K562 (cell line): ENCODE results near the gene CUTA. TPM values are rescaled to one million over a fixed set of nuclear protein-coding genes. Genes with fewer than 3 reads are reported as not detected.

Experiments
- ARID1B ChIP-seq: fragments of 450-650 bp; IDR thresholded peaks from 2 replicates; pipeline ENCODE4 v1.6.1; 2016; ENCODE audit warnings: antibody characterized with exemption, mild to moderate bottlenecking, inconsistent platforms
- CREB1 ChIP-seq, 2 experiments: sonication (generic) in 1 of 2; formaldehyde crosslinking in 1 of 2; IDR thresholded peaks; 2 replicates each; pipeline versions ENCODE4 v1.6.1 to v1.8.0; 2012 to 2022; ENCODE audit warnings: inconsistent platforms in 1 of 2, mild to moderate bottlenecking in 1 of 2, missing genetic modification reagents in 1 of 2, moderate library complexity in 1 of 2
- GTF2B ChIP-seq: IDR thresholded peaks from 2 replicates; pipeline ENCODE4 v1.6.1; 2011; ENCODE audit not compliant: insufficient read length; ENCODE audit errors: extremely low read depth
- HEY1 ChIP-seq: fragments of 250-450 bp; sonication (Bioruptor Pico); IDR thresholded peaks from 2 replicates; pipeline ENCODE4 v1.5.0; 2020; ENCODE audit warnings: mild to moderate bottlenecking, moderate library complexity, borderline replicate concordance
- JUNB ChIP-seq: fragments of 450-650 bp; formaldehyde crosslinking; conservative IDR thresholded peaks from 2 replicates; pipeline ENCODE4 v1.4.0; 2020; ENCODE audit warnings: mild to moderate bottlenecking
- MED1 ChIP-seq: sonication (generic); formaldehyde crosslinking; IDR thresholded peaks from 2 replicates; pipeline ENCODE4 v1.8.1; 2023; ENCODE audit warnings: missing genetic modification reagents, borderline replicate concordance
- MTA3 ChIP-seq: fragments of 450-650 bp; formaldehyde crosslinking; IDR thresholded peaks from 2 replicates; pipeline ENCODE4 v1.6.1; 2017; ENCODE audit warnings: mild to moderate bottlenecking, borderline replicate concordance
- NCOR1 ChIP-seq: fragments of 450-650 bp; IDR thresholded peaks from 2 replicates; pipeline ENCODE4 v1.6.1; 2016; ENCODE audit warnings: mild to moderate bottlenecking, moderate library complexity
- NFXL1 ChIP-seq: fragments of 450-650 bp; formaldehyde crosslinking; IDR thresholded peaks from 2 replicates; pipeline ENCODE4 v1.4.0; 2021; ENCODE audit warnings: mild to moderate bottlenecking
- NR2C2 ChIP-seq, 2 experiments: fragments of 200-800 bp in 1 of 2; sonication (Bioruptor generic) in 1 of 2; sonication (generic) in 1 of 2; formaldehyde crosslinking in 1 of 2; IDR thresholded peaks; 2 replicates each; pipeline versions ENCODE4 v1.6.1 to v1.8.0; 2016 to 2022; ENCODE audit warnings: mild to moderate bottlenecking in 1 of 2, missing compliant biosample characterization in 1 of 2, missing genetic modification characterization in 1 of 2, missing genetic modification reagents in 1 of 2
- RAD21 ChIP-seq, 2 experiments: fragments of 250-450 bp in 1 of 2; fragments of 450-650 bp in 1 of 2; sonication (Bioruptor Pico) in 1 of 2; formaldehyde crosslinking in 1 of 2; IDR thresholded peaks in 1 of 2; conservative IDR thresholded peaks in 1 of 2; 2 replicates each; pipeline versions ENCODE4 v1.4.0 to v1.8.0; 2020 to 2022; ENCODE audit warnings: mild to moderate bottlenecking in 2 of 2, moderate library complexity in 1 of 2
- RUNX1 ChIP-seq: sonication (generic); IDR thresholded peaks from 2 replicates; pipeline ENCODE4 v1.6.1; 2016; ENCODE audit warnings: antibody characterized with exemption, low read depth
- TARDBP ChIP-seq: fragments of 450-650 bp; IDR thresholded peaks from 2 replicates; pipeline ENCODE4 v1.6.1; 2016
- ZBTB5 ChIP-seq: fragments of 450-650 bp; IDR thresholded peaks from 2 replicates; pipeline ENCODE4 v1.6.1; 2017; ENCODE audit warnings: antibody characterized with exemption
- ZKSCAN3 ChIP-seq: fragments of 250-450 bp; sonication (Bioruptor Pico); IDR thresholded peaks from 2 replicates; pipeline ENCODE4 v1.4.0; 2020
- ZNF239 ChIP-seq: fragments of 250-450 bp; sonication (Bioruptor Pico); IDR thresholded peaks from 2 replicates; pipeline ENCODE4 v1.4.0; 2020; ENCODE audit warnings: mild to moderate bottlenecking
- ZNF384 ChIP-seq: IDR thresholded peaks from 2 replicates; pipeline ENCODE4 v1.6.1; 2012; ENCODE audit warnings: low read depth, low read length, improper control_type of control experiment
- ZNF79 ChIP-seq: fragments of 250-450 bp; sonication (Bioruptor Pico); IDR thresholded peaks from 2 replicates; pipeline ENCODE4 v1.4.0; 2020; ENCODE audit warnings: low read depth, mild to moderate bottlenecking, moderate library complexity
- polyA plus RNA-seq, 8 experiments: library from polyadenylated mRNA; depleted of rRNA in 4 of 8; stranded (reverse) in 5 of 8; unstranded in 3 of 8; fragments of >200 nt; fragmentation: Nextera tagmentation in 2 of 8; fragmentation: Illumina TruSeq in 1 of 8; extraction: Ambion mirVana in 2 of 8; extraction: Trizol in 1 of 8; gene quantifications; 2 replicates each; pipeline versions ENCODE4 v1.2.1 to v1.2.3, GENCODE V29; 2011 to 2014; ENCODE audit warnings: inconsistent platforms in 1 of 8, missing spikeins in 1 of 8
- total RNA-seq, 7 experiments: library from RNA; depleted of rRNA in 6 of 7; stranded (reverse); fragments of >200 nt in 6 of 7; fragmentation: Illumina TruSeq in 2 of 7; extraction: Trizol in 2 of 7; gene quantifications; 2 replicates each; pipeline versions ENCODE4 v1.2.1 to v1.2.3, GENCODE V29; 2011 to 2021; ENCODE audit warnings: low replicate concordance in 1 of 7
- TF ChIP-seq, protein P1 (sequence below): fragments of 450-650 bp; IDR thresholded peaks from 2 replicates; pipeline ENCODE4 v1.6.1; 2016; ENCODE audit warnings: mild to moderate bottlenecking
- TF ChIP-seq, protein P2 (sequence below), 2 experiments: fragments of 250-450 bp in 1 of 2; fragments of 450-650 bp in 1 of 2; sonication (Bioruptor Pico) in 1 of 2; IDR thresholded peaks; 2 replicates each; pipeline versions ENCODE4 v1.6.1 to v1.8.0; 2016 to 2021; ENCODE audit warnings: mild to moderate bottlenecking in 2 of 2, moderate library complexity in 2 of 2, missing compliant biosample characterization in 1 of 2, missing genetic modification characterization in 1 of 2

The CUTA gene
- total and polyA plus RNA-seq, 9 of the 15 experiments (the other 6 are each of a cell fraction or from before 2014, with no cell fraction given) = 166 to 682 (median 310) TPM

- TF ChIP-seq, protein P1, sequence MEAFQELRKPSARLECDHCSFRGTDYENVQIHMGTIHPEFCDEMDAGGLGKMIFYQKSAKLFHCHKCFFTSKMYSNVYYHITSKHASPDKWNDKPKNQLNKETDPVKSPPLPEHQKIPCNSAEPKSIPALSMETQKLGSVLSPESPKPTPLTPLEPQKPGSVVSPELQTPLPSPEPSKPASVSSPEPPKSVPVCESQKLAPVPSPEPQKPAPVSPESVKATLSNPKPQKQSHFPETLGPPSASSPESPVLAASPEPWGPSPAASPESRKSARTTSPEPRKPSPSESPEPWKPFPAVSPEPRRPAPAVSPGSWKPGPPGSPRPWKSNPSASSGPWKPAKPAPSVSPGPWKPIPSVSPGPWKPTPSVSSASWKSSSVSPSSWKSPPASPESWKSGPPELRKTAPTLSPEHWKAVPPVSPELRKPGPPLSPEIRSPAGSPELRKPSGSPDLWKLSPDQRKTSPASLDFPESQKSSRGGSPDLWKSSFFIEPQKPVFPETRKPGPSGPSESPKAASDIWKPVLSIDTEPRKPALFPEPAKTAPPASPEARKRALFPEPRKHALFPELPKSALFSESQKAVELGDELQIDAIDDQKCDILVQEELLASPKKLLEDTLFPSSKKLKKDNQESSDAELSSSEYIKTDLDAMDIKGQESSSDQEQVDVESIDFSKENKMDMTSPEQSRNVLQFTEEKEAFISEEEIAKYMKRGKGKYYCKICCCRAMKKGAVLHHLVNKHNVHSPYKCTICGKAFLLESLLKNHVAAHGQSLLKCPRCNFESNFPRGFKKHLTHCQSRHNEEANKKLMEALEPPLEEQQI = no peak
- TF ChIP-seq ZBTB5 = no peak
- peak; percentile 40; the same call in 1 of the 2 replicates for TF ChIP-seq NCOR1
- no peak for TF ChIP-seq ZNF384
- TF ChIP-seq NR2C2 (CRISPR knock-in tag; IDR thresholded peaks at IDR 0.05) = peak; percentile 92
- peak; percentile 88 for TF ChIP-seq NR2C2 (tag; IDR thresholded peaks at IDR 0.05)
- TF ChIP-seq MED1 (CRISPR knock-in tag) = no peak
- TF ChIP-seq, protein P2, sequence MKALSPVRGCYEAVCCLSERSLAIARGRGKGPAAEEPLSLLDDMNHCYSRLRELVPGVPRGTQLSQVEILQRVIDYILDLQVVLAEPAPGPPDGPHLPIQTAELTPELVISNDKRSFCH (CRISPR knock-in tag; IDR thresholded peaks at IDR 0.05) = no peak
- TF ChIP-seq, protein P2 (tag; IDR thresholded peaks at IDR 0.05) = peak; percentile 81
- no peak for TF ChIP-seq NFXL1 (CRISPR knock-in tag)
- no peak for TF ChIP-seq ZNF79
- no peak for TF ChIP-seq JUNB
- no peak for TF ChIP-seq CREB1 (IDR thresholded peaks at IDR 0.05)
- peak; percentile 82 for TF ChIP-seq CREB1 (CRISPR knock-in tag; IDR thresholded peaks at IDR 0.05)
- no peak; the same call in 1 of the 2 replicates for TF ChIP-seq ZKSCAN3 (CRISPR knock-in tag)
- TF ChIP-seq GTF2B = no peak
- no peak for TF ChIP-seq HEY1 (CRISPR knock-in tag)
- TF ChIP-seq TARDBP = 0 out of 2 replicates have a peak, but pooled peaks have one; percentile 17
- no peak for TF ChIP-seq ZNF239 (CRISPR knock-in tag)
- no peak for TF ChIP-seq RUNX1
- peak; percentile 71 for TF ChIP-seq ARID1B
- peak in 1 of 2 experiments; percentile 26; a peak in 1 of 4 replicates for TF ChIP-seq RAD21 (CRISPR knock-in tag; conservative IDR thresholded peaks at IDR 0.05 in 1 of 2, IDR thresholded peaks at IDR 0.05 in 1 of 2)
- TF ChIP-seq MTA3 = peak; percentile 71; the same call in 1 of the 2 replicates
These were observed 10.5 kb upstream of the CUTA start (continued) for GRCh38 chr6:33428224-33428965.
